Measurements from ENCODE around the gene DDX20.
"Not testable (repeated sequence)": the region's sequence is repeated elsewhere in the genome, so short reads cannot be mapped to it uniquely, and the experiment has no call there.

DDX20 gene

GRCh38 chr1:111792249-111792648 is 36.5 kb downstream of the DDX20 start:
- DNase-seq: no peak

GRCh38 chr1:111793923-111794322 is 38.2 kb downstream of the DDX20 start:
- DNase-seq: no peak

- DNase-seq: no peak
Measured at GRCh38 chr1:111795401-111795800, 39.7 kb downstream of the DDX20 start.

DNA sequence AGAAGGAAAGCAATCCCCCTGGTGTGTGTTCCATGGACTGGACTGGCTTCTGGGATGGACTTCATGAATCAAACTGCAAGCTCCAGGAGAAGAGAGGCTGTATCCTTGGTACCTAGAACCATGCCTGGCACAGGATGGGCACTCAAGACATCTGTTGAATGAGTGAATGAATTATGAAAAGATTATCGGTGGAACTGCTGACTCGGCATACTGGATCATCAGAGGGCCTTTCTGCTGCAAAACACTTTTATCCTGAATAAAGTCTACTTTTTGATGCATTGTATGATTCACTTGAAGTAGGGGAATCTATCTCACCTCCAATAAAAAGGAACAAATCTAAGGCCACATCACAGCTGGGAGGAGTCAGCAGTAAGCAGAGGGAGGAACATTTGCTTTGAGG is 42.9 kb downstream of the DDX20 start:
- DNase-seq: no peak

DNA sequence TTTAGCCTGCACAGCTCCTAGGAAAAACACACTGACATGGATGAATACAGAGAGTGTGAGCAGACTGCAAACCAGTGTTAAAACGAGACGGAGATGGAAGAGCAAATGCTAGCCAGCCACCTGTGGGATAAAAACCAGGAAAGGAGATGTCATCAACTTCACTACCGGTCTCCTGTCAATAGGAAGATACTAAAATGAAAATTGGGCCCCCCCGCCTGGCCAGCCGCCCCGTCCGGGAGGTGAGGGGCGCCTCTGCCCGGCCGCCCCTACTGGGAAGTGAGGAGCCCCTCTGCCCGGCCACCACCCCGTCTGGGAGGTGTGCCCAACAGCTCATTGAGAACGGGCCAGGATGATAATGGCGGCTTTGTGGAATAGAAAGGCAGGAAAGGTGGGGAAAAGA is 44.0 kb downstream of the DDX20 start:
- not testable (repeated sequence) for DNase-seq

- no peak for DNase-seq
Measured at GRCh38 chr1:111801071-111801850, 45.6 kb downstream of the DDX20 start.

GRCh38 chr1:111802110-111802509 is 46.4 kb downstream of the DDX20 start:
- no peak for DNase-seq

GRCh38 chr1:111802984-111803383 is 47.3 kb downstream of the DDX20 start:
- no peak for DNase-seq

DNA sequence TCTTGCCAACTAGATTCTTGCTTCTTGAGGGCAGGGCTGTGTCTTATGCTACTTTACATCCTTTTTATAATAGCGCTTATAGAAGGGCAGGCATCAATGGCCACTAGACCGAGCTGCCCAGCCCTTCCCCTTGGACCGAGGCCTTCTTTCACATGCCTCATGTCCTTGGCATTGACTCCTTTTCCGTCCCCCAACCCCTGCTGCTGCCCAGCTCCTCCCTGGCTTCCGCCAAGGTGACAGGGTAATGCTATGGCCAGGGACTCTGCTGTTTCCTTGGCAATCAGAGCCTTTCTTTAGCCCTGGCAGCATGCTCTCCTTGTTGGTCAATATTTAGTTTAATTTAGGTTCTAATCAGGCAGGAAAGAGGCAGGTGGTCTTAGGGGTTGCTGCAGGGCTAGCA is 48.2 kb downstream of the DDX20 start:
- no peak for DNase-seq

- DNase-seq: no peak
Measured at GRCh38 chr1:111804776-111805175, 49.1 kb downstream of the DDX20 start.

DNA sequence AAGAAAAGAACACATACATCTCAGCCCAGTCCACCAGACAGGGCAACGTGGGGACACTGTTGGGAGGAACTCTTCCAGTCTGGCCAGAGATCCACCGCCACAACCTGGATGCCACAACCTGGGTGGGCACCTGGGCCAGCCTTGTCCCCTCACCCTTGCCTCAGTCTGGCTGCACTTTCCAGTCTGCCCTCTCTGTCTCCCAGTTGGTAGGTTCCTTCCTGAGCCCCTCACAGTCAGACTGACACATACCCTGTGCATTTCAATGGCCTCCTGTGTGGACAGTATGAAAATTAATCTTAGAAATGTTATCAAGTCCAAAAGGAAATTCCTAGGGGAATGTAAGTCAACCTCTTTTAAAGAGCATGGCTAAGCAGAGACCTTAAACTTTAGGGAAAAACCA is 49.5 kb downstream of the DDX20 start:
- no peak for DNase-seq

DNA sequence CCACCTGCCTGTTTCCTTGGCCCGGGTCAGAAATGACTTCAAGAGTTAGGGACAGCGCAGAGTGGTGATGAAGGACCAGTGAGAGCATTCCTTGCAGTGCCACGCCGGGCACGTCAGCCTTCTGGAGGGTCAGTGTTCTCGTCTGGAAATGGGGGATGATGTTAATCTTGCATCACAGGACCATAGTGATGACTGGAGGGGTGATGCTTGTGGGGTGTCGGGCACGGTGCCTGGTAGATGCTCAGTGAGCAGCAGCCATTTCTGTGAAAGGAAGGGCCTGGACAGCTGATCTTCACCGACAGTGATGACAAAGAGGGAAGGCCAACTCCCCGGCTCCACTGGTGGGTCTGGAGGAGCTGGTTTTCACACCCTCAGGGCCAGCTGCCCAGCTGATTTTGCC is 56.2 kb downstream of the DDX20 start:
- DNase-seq: no peak

- no peak for DNase-seq
Measured at GRCh38 chr1:111812306-111812705, 56.6 kb downstream of the DDX20 start.

DNA sequence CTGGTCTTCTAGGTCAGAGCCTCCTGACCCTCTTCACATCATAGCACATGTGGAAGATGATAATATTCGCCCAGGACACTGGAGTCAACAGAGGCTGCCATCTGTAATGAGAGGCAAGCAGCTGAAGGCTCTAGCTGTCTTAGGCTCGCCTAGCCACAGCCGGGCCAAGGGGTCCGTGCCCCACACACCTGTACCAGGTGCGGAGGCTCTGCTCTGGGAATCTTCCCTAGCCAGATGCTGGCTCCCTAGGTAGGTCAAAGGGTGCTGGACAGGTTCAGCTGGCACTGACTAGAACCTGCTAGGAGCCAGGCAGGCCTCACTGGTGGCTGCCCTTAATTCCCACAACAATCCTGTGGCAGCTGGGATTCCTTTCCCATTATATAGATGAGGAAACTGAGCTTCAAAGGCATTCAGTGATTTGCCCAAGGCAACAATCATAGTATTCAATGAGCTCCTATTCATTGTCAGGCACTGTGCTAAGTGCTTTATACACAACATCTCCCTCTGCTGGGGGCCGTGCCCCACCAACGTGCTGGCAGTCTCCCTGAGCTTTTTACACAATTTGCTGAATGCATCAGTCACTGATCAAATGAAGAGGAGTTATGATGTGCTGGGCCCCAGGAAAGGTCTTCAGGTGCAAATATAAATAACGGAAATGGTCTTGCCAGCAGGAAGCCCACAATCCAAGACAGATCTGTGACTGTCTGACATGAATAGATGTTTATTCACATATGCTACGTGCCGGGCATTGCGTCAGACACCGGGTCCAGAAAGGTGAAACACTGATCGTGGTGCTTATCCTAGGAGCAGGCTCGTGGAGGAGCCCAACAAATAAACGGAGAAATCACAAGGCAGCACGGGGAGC is 58.0 kb downstream of the DDX20 start:
- DNase-seq: no peak

- no peak for DNase-seq
Measured at GRCh38 chr1:111814305-111814628, 58.6 kb downstream of the DDX20 start.

- no peak for DNase-seq
Measured at GRCh38 chr1:111814642-111815041, 58.9 kb downstream of the DDX20 start.

Data from activated T-cell treated with anti-CD3 and anti-CD28 coated beads, Interleukin-2, amount 50 U/mL, for 1 hour (primary cell).